Measurements from ENCODE around the gene PTPN6.

The PTPN6 gene

GRCh38 chr12:6952863-6953441 lies 1.8 kb downstream of the PTPN6 start:
- H3K4me3 ChIP-seq (ENCODE audit: low read depth, low read length): no peak overlapping the region
- no peak overlapping the region for H3K9ac ChIP-seq (ENCODE audit: low read depth, low read length)
- H3K36me3 ChIP-seq (ENCODE audit: control insufficient read depth, insufficient read depth, low read length): peaks cover 2% of the 10 kb centered on the region
- no peaks in the 10 kb centered on the region for H3K27me3 ChIP-seq (ENCODE audit: control insufficient read depth, insufficient read depth, low read length)
- H3K4me1 ChIP-seq (ENCODE audit: control insufficient read depth, insufficient read depth, low read length): no peaks in the 10 kb centered on the region
- H3K27ac ChIP-seq (ENCODE audit: low read depth, low read length): no peak overlapping the region
- H3K9me3 ChIP-seq (ENCODE audit: control insufficient read depth, insufficient read depth, low read length): no peaks in the 10 kb centered on the region

DNA sequence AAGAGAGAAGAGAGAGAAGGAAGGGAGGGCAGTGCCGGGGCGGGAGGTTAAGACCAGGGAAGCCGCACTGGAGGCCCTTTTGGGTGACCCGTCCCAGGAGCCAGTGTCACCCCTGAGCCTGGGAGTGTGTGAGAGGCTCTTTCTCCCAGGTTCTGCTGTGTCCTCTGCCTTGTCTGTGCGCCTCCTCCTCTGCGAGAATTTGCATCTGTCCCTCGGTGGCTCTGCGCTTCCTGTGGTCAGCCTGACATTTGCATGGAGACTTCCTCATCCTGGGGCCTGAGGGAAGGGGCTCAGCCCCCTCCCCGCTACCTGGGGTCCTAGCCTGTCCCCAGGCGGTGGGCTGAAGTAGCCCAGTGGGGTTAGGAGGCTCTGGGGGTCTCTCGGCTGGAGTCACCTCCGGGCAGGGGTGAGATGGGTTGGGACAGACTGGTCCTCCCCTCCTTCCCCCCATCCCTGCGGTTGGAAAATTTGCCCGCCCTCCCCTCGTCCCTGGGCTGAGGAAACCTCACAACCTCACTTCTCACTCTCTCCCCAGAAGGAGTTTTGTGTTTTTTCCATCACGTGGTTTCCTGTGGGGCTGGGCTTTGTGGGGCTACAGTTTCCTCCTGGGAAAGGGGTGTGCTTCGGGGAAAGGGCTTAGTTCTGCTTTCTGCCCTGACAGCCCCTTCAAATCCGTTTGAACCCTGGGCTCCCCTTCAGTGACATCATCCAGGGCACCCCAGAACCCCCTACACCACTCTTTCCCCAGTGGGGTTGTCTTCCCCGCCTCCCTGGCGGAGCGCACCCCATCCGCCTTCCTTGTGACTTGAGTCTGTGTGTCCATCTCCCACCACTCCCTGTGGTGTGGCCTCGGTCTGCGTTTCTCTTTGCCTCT lies 2.5 kb downstream of the PTPN6 start:
- Histone ChIP-seq H3K4me3 (ENCODE audit: low read depth, low read length) (no peak overlapping the region), H3K27ac (ENCODE audit: low read depth, low read length) (no peak overlapping the region), H3K9me3 (ENCODE audit: control insufficient read depth, insufficient read depth, low read length) (no peaks in the 10 kb centered on the region), H3K27me3 (ENCODE audit: control insufficient read depth, insufficient read depth, low read length) (no peaks in the 10 kb centered on the region), H3K4me1 (ENCODE audit: control insufficient read depth, insufficient read depth, low read length) (no peaks in the 10 kb centered on the region), H3K36me3 (ENCODE audit: control insufficient read depth, insufficient read depth, low read length) (peaks cover 2% of the 10 kb centered on the region), H3K9ac (ENCODE audit: low read depth, low read length) (no peak overlapping the region)

GRCh38 chr12:6954316-6955107 lies 3.4 kb downstream of the PTPN6 start:
- Histone ChIP-seq H3K27ac (ENCODE audit: low read depth, low read length) (no peak overlapping the region), H3K4me1 (ENCODE audit: control insufficient read depth, insufficient read depth, low read length) (no peaks in the 10 kb centered on the region), H3K4me3 (ENCODE audit: low read depth, low read length) (no peak overlapping the region), H3K36me3 (ENCODE audit: control insufficient read depth, insufficient read depth, low read length) (peaks cover 2% of the 10 kb centered on the region), H3K9ac (ENCODE audit: low read depth, low read length) (no peak overlapping the region), H3K9me3 (ENCODE audit: control insufficient read depth, insufficient read depth, low read length) (no peaks in the 10 kb centered on the region), H3K27me3 (ENCODE audit: control insufficient read depth, insufficient read depth, low read length) (no peaks in the 10 kb centered on the region)

GRCh38 chr12:6955108-6956020 lies 4.2 kb downstream of the PTPN6 start:
- Histone ChIP-seq H3K9me3 (ENCODE audit: control insufficient read depth, insufficient read depth, low read length) (no peaks in the 10 kb centered on the region), H3K27ac (ENCODE audit: low read depth, low read length) (no peak overlapping the region), H3K4me3 (ENCODE audit: low read depth, low read length) (no peak overlapping the region), H3K27me3 (ENCODE audit: control insufficient read depth, insufficient read depth, low read length) (no peaks in the 10 kb centered on the region), H3K9ac (ENCODE audit: low read depth, low read length) (no peak overlapping the region), H3K4me1 (ENCODE audit: control insufficient read depth, insufficient read depth, low read length) (no peaks in the 10 kb centered on the region), H3K36me3 (ENCODE audit: control insufficient read depth, insufficient read depth, low read length) (peaks cover 2% of the 10 kb centered on the region)

DNA sequence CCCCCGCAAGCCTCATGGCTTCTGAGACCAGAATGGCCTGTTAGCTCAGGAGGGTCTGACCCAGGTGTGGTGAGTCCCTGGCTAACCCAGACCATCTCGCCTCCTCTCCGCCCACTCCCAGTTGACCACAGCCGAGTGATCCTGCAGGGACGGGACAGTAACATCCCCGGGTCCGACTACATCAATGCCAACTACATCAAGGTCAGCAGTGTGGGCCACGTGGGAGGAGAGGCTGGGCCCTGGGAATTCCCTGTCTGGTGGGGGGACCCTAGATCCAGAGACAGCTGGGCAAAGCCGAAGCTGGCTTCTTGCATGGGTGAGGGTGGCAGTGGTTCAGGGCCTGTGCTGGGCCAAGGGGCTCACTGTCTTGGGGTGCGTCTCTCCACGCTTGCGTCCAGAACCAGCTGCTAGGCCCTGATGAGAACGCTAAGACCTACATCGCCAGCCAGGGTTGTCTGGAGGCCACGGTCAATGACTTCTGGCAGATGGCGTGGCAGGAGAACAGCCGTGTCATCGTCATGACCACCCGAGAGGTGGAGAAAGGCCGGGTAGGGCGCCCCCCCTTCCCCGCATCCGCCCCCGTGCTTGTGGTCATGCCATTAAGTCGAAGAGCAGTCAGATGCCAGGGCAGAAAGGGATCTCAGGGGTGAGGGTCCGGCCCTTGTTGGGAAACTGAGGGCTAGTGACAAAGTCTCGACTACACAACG lies 5.0 kb downstream of the PTPN6 start:
- H3K9ac ChIP-seq (ENCODE audit: low read depth, low read length): no peak overlapping the region
- peaks cover 4% of the 10 kb centered on the region for H3K4me1 ChIP-seq (ENCODE audit: control insufficient read depth, insufficient read depth, low read length)
- H3K27ac ChIP-seq (ENCODE audit: low read depth, low read length): no peak overlapping the region
- H3K27me3 ChIP-seq (ENCODE audit: control insufficient read depth, insufficient read depth, low read length): no peaks in the 10 kb centered on the region
- H3K9me3 ChIP-seq (ENCODE audit: control insufficient read depth, insufficient read depth, low read length): no peaks in the 10 kb centered on the region
- no peak overlapping the region for H3K4me3 ChIP-seq (ENCODE audit: low read depth, low read length)
- H3K36me3 ChIP-seq (ENCODE audit: control insufficient read depth, insufficient read depth, low read length): peaks cover 2% of the 10 kb centered on the region

DNA sequence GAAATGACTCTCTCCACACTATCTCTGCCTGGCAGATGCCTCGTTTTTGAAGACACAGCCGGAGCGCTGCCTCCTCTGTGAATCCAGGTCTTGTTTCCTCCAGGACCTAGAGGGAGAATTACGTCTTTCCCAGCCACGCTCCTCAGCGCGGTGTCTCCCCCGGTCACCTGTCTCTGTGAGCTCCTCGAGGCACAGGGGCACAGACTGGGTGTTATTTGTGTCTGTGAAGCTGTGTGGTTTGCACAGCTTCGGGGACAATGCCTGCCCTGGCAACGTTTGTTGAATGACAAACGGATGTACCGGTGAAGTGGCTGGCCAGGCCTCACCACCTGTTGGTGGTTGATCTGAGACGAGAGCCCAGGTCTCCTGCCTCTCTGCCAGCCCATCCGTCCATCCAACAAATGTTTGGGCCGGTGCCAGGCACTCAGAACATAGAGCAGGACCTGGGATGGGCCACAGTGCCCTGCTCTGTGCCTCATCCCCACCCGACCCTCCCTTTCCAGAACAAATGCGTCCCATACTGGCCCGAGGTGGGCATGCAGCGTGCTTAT lies 6.1 kb downstream of the PTPN6 start:
- Histone ChIP-seq H3K4me1 (ENCODE audit: control insufficient read depth, insufficient read depth, low read length) (peaks cover 14% of the 10 kb centered on the region), H3K36me3 (ENCODE audit: control insufficient read depth, insufficient read depth, low read length) (peaks cover 2% of the 10 kb centered on the region), H3K4me3 (ENCODE audit: low read depth, low read length) (no peak overlapping the region), H3K27ac (ENCODE audit: low read depth, low read length) (no peak overlapping the region), H3K27me3 (ENCODE audit: control insufficient read depth, insufficient read depth, low read length) (no peaks in the 10 kb centered on the region), H3K9ac (ENCODE audit: low read depth, low read length) (no peak overlapping the region), H3K9me3 (ENCODE audit: control insufficient read depth, insufficient read depth, low read length) (no peaks in the 10 kb centered on the region)

DNA sequence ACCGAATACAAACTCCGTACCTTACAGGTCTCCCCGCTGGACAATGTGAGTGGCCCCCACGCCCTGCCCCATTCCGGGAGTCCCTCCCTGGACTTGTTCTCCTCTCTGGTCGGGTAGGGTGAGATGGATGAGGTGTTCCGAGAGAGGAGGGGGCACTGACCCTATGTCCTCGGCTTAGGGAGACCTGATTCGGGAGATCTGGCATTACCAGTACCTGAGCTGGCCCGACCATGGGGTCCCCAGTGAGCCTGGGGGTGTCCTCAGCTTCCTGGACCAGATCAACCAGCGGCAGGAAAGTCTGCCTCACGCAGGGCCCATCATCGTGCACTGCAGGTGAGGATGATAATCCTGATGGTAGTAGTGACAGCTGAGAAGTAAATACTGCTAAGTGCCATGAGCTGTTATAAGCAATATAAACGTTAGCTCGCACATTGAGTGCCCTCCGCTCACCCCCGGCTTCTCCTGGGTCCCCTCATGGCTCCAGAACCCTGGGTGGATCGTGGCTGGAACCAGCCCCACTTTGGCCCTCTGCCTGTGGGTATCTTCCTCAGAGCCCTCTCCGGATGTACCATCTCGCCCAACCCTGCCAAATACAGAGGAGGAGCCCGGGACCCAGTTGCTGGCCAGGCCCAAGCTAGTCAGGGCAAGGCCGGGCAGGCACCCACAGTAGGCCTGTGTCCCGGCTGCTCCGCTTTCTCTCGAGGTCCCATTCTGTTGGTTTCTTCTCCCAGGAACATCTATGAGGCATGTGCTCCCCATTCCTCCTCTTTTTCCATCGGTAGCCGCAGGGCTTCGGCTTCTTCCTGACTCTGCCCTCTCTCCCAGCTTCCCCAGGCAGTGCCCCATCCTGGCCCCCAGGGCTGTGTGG lies 6.8 kb downstream of the PTPN6 start:
- H3K4me3 ChIP-seq (ENCODE audit: low read depth, low read length): no peak overlapping the region
- no peaks in the 10 kb centered on the region for H3K27me3 ChIP-seq (ENCODE audit: control insufficient read depth, insufficient read depth, low read length)
- peaks cover 2% of the 10 kb centered on the region for H3K36me3 ChIP-seq (ENCODE audit: control insufficient read depth, insufficient read depth, low read length)
- H3K9ac ChIP-seq (ENCODE audit: low read depth, low read length): no peak overlapping the region
- H3K4me1 ChIP-seq (ENCODE audit: control insufficient read depth, insufficient read depth, low read length): peaks cover 20% of the 10 kb centered on the region
- H3K9me3 ChIP-seq (ENCODE audit: control insufficient read depth, insufficient read depth, low read length): no peaks in the 10 kb centered on the region
- no peak overlapping the region for H3K27ac ChIP-seq (ENCODE audit: low read depth, low read length)

- H3K36me3 ChIP-seq (ENCODE audit: control insufficient read depth, insufficient read depth, low read length): peaks cover 2% of the 10 kb centered on the region
- H3K4me1 ChIP-seq (ENCODE audit: control insufficient read depth, insufficient read depth, low read length): peaks cover 20% of the 10 kb centered on the region
- no peaks in the 10 kb centered on the region for H3K27me3 ChIP-seq (ENCODE audit: control insufficient read depth, insufficient read depth, low read length)
- H3K27ac ChIP-seq (ENCODE audit: low read depth, low read length): no peak overlapping the region
- H3K9ac ChIP-seq (ENCODE audit: low read depth, low read length): no peak overlapping the region
- no peak overlapping the region for H3K4me3 ChIP-seq (ENCODE audit: low read depth, low read length)
- no peaks in the 10 kb centered on the region for H3K9me3 ChIP-seq (ENCODE audit: control insufficient read depth, insufficient read depth, low read length)
Observed at GRCh38 chr12:6958609-6959057, 7.5 kb downstream of the PTPN6 start.

- Histone ChIP-seq H3K36me3 (ENCODE audit: control insufficient read depth, insufficient read depth, low read length) (peaks cover 4% of the 10 kb centered on the region), H3K4me3 (ENCODE audit: low read depth, low read length) (no peak overlapping the region), H3K9me3 (ENCODE audit: control insufficient read depth, insufficient read depth, low read length) (no peaks in the 10 kb centered on the region), H3K27me3 (ENCODE audit: control insufficient read depth, insufficient read depth, low read length) (no peaks in the 10 kb centered on the region), H3K9ac (ENCODE audit: low read depth, low read length) (no peak overlapping the region), H3K27ac (ENCODE audit: low read depth, low read length) (no peak overlapping the region), H3K4me1 (ENCODE audit: control insufficient read depth, insufficient read depth, low read length) (peaks cover 26% of the 10 kb centered on the region)
Observed at GRCh38 chr12:6959058-6959804, 8.1 kb downstream of the PTPN6 start.

All from HUES48 (cell line).